GM10266 (cell line): ENCODE measurements around the gene FBXW8.

ENCODE experiments used
- DNase-seq: peaks from one replicate; pipeline ENCODE4 v3.0.0; 2012; ENCODE audit errors: extremely low spot score
- TF ChIP-seq, protein P1 (sequence below): IDR thresholded peaks from 2 replicates; pipeline ENCODE4 v1.5.1; 2012; ENCODE audit warnings: mild to moderate bottlenecking, low read depth; ENCODE audit not compliant: control insufficient read depth, insufficient read depth; ENCODE audit errors: missing control alignments

Gene FBXW8

GRCh38 chr12:116898669-116899068 lies 12.1 kb upstream of the FBXW8 start:
- no peak for DNase-seq
- TF ChIP-seq, protein P1, sequence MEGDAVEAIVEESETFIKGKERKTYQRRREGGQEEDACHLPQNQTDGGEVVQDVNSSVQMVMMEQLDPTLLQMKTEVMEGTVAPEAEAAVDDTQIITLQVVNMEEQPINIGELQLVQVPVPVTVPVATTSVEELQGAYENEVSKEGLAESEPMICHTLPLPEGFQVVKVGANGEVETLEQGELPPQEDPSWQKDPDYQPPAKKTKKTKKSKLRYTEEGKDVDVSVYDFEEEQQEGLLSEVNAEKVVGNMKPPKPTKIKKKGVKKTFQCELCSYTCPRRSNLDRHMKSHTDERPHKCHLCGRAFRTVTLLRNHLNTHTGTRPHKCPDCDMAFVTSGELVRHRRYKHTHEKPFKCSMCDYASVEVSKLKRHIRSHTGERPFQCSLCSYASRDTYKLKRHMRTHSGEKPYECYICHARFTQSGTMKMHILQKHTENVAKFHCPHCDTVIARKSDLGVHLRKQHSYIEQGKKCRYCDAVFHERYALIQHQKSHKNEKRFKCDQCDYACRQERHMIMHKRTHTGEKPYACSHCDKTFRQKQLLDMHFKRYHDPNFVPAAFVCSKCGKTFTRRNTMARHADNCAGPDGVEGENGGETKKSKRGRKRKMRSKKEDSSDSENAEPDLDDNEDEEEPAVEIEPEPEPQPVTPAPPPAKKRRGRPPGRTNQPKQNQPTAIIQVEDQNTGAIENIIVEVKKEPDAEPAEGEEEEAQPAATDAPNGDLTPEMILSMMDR, result no peak

DNA sequence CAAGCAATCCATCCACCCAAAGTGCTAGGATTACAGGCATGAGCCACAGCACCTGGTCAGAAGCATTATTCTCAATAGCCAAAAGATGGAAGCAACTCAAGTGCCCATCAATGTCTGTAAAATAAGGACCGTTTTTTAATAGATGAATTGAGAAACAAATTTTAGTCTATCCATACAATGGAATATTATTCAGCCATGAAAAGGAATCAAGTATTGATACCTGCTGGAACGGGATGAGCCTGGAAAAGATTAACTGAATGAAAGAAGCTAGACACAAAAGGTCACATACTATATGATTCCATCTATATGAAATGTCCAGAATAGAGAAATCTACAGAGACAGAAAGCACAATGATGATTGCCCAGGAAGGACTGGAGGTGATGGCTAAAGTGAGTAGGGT lies 9.1 kb upstream of the FBXW8 start:
- TF ChIP-seq, protein P1, result no peak
- no peak for DNase-seq

- TF ChIP-seq, protein P1, result no peak
- DNase-seq, result no peak
Measured at GRCh38 chr12:116903818-116904217, 6.9 kb upstream of the FBXW8 start.

- TF ChIP-seq, protein P1, result no peak
- DNase-seq, result no peak
Measured at GRCh38 chr12:116906285-116906684, 4.5 kb upstream of the FBXW8 start.

GRCh38 chr12:116910280-116910644 lies 488 bp upstream of the FBXW8 start:
- DNase-seq, result no peak
- TF ChIP-seq, protein P1, result no peak

GRCh38 chr12:116915326-116915725 lies 4.6 kb downstream of the FBXW8 start:
- TF ChIP-seq, protein P1, result no peak
- DNase-seq, result no peak

GRCh38 chr12:116916122-116916521 lies 5.4 kb downstream of the FBXW8 start:
- DNase-seq, result no peak
- TF ChIP-seq, protein P1, result no peak

GRCh38 chr12:116916714-116917114 lies 6.0 kb downstream of the FBXW8 start:
- DNase-seq, result no peak

More at GRCh38 chr12:116916714-116917114, 6.0 kb downstream of the FBXW8 start:
- TF ChIP-seq, protein P1, result peak; percentile 10
